ENCODE results near the gene IGSF10.

The IGSF10 gene

GRCh38 chr3:151456065-151456464 is 4.8 kb downstream of the IGSF10 start:
- no peak for TF ChIP-seq CTCF (IDR thresholded peaks at IDR 0.05)

GRCh38 chr3:151452841-151453240 is 8.0 kb downstream of the IGSF10 start:
- no peak for TF ChIP-seq CTCF (IDR thresholded peaks at IDR 0.05)

GRCh38 chr3:151452368-151452767 is 8.5 kb downstream of the IGSF10 start:
- no peak for TF ChIP-seq CTCF (IDR thresholded peaks at IDR 0.05)

GRCh38 chr3:151446002-151446340 is 14.9 kb downstream of the IGSF10 start:
- TF ChIP-seq CTCF (IDR thresholded peaks at IDR 0.05): no peak

GRCh38 chr3:151445273-151446001 is 15.4 kb downstream of the IGSF10 start:
- no peak for TF ChIP-seq CTCF (IDR thresholded peaks at IDR 0.05)

GRCh38 chr3:151443583-151443982 is 17.3 kb downstream of the IGSF10 start:
- TF ChIP-seq CTCF (IDR thresholded peaks at IDR 0.05): no peak

- TF ChIP-seq CTCF (IDR thresholded peaks at IDR 0.05): no peak
Observed at GRCh38 chr3:151440940-151441339, 19.9 kb downstream of the IGSF10 start.

GRCh38 chr3:151439652-151440125 is 21.2 kb downstream of the IGSF10 start:
- TF ChIP-seq CTCF (IDR thresholded peaks at IDR 0.05): peak; percentile 84
